Breast epithelium (tissue), 4 donors: Measurements from ENCODE around the gene RAPGEF4. TPM values are rescaled to one million over a fixed set of nuclear protein-coding genes. Genes with fewer than 3 reads are reported as not detected.
"Not testable (repeated sequence)": the region's sequence is repeated elsewhere in the genome, so short reads cannot be mapped to it uniquely, and the experiment has no call there.

ENCODE experiments used
- DNase-seq, 2 donors: peaks; one replicate each; pipeline ENCODE4 v3.0.0-alpha.2; 2019; ENCODE audit warnings: low spot score in 2 of 2
- H3K27ac ChIP-seq, 2 donors: fragments of 200-600 bp; sonication (generic) in 1 of 2; one replicate each; pipeline ENCODE4 v1.5.1; 2016 to 2019; ENCODE audit warnings: mild to moderate bottlenecking in 1 of 2
- H3K27me3 ChIP-seq, 2 donors: fragments of 200-600 bp; sonication (generic) in 1 of 2; one replicate each; pipeline versions ENCODE4 v1.5.1 to v1.6.0; 2017 to 2019; ENCODE audit warnings: control low read depth in 1 of 2, mild to moderate bottlenecking in 1 of 2
- H3K36me3 ChIP-seq: fragments of 200-600 bp; one replicate; pipeline ENCODE4 v1.5.1; 2019
- H3K4me1 ChIP-seq, 2 donors: fragments of 200-600 bp; sonication (generic); one replicate each; pipeline ENCODE4 v1.5.1; 2016 to 2019; ENCODE audit warnings: control low read depth in 1 of 2
- H3K4me3 ChIP-seq, 3 donors: fragments of 200-600 bp; sonication (generic); 1 replicate in 2 of 3; 2 replicates in 1 of 3; pipeline ENCODE4 v1.5.1; 2016 to 2019; ENCODE audit warnings: mild to moderate bottlenecking in 3 of 3, moderate library complexity in 2 of 3
- H3K9me3 ChIP-seq, 2 donors: fragments of 200-600 bp; sonication (generic) in 1 of 2; one replicate each; pipeline ENCODE4 v1.5.1; 2016 to 2019; ENCODE audit warnings: control low read depth in 1 of 2
- CTCF ChIP-seq, 3 donors: fragments of 450-650 bp; IDR thresholded peaks; one replicate each; pipeline ENCODE4 v1.5.1; 2016 to 2017; ENCODE audit warnings: antibody characterized with exemption in 3 of 3, mild to moderate bottlenecking in 3 of 3, moderate library complexity in 3 of 3
- POLR2A ChIP-seq: fragments of 450-650 bp; IDR thresholded peaks from one replicate; pipeline ENCODE4 v1.6.1; 2016; ENCODE audit warnings: antibody characterized with exemption, mild to moderate bottlenecking, moderate library complexity
- POLR2AphosphoS5 ChIP-seq, 3 donors: sonication (generic); formaldehyde crosslinking; IDR thresholded peaks; one replicate each; pipeline ENCODE4 v1.6.1; 2017; ENCODE audit warnings: antibody characterized with exemption in 3 of 3
- intact Hi-C: fragments of 100-400 bp; cut with DNase I; formaldehyde crosslinking; loops from one replicate; pipeline ENCODE4 v1.15.1; 2023; ENCODE audit warnings: low total_unique reads
- total RNA-seq, 3 donors: library from RNA; depleted of rRNA; stranded (reverse); fragments of >200 nt; gene quantifications; one replicate each; pipeline ENCODE4 v1.1.0, GENCODE V29; 2016

The RAPGEF4 gene
- total RNA-seq, 3 donors from 2014 or later = 7.7 to 12.8 (median 11.6) TPM

- Histone ChIP-seq H3K36me3 (no peaks in the 10 kb centered on the region), H3K4me1 (peaks cover 0 to 4% of the 10 kb centered on the region in 2 donors), H3K27me3 (no peaks in the 10 kb centered on the region), H3K27ac (peak overlapping the region; percentile 4 to 50), H3K4me3 (no peak overlapping the region), H3K9me3 (no peaks in the 10 kb centered on the region)
- no peak for DNase-seq
- TF ChIP-seq POLR2AphosphoS5 (IDR thresholded peaks at IDR 0.05) (no peak), CTCF (IDR thresholded peaks at IDR 0.05) (no peak), POLR2A (no peak)
- intact Hi-C loops = no loop called here
Measured at GRCh38 chr2:173090276-173090877, 354.7 kb downstream of the RAPGEF4 start.

- intact Hi-C loops = no loop called here
- Histone ChIP-seq H3K9me3 (no peaks in the 10 kb centered on the region), H3K4me3 (no peak overlapping the region), H3K27ac (peak overlapping the region; percentile 35 to 50), H3K27me3 (no peaks in the 10 kb centered on the region), H3K36me3 (no peaks in the 10 kb centered on the region), H3K4me1 (peaks cover 0 to 4% of the 10 kb centered on the region in 2 donors)
- no peak for TF ChIP-seq POLR2AphosphoS5 (IDR thresholded peaks at IDR 0.05)
- TF ChIP-seq CTCF (IDR thresholded peaks at IDR 0.05) = no peak
- TF ChIP-seq POLR2A = no peak
- DNase-seq = no peak
Measured at GRCh38 chr2:173090973-173091660, 355.5 kb downstream of the RAPGEF4 start.

- no peaks in the 10 kb centered on the region for H3K36me3 ChIP-seq
- no peak overlapping the region for H3K4me3 ChIP-seq
- peak overlapping the region; percentile 35 to 50 for H3K27ac ChIP-seq
- intact Hi-C loops = no loop called here
- H3K27me3 ChIP-seq = no peaks in the 10 kb centered on the region
- peaks cover 0 to 4% of the 10 kb centered on the region in 2 donors for H3K4me1 ChIP-seq
- DNase-seq = no peak
- H3K9me3 ChIP-seq = no peaks in the 10 kb centered on the region
- no peak for TF ChIP-seq POLR2AphosphoS5 (IDR thresholded peaks at IDR 0.05)
- no peak for TF ChIP-seq CTCF (IDR thresholded peaks at IDR 0.05)
- TF ChIP-seq POLR2A = no peak
Measured at GRCh38 chr2:173091910-173092309, 356.3 kb downstream of the RAPGEF4 start.

GRCh38 chr2:173092844-173093402 lies 357.3 kb downstream of the RAPGEF4 start:
- Histone ChIP-seq H3K4me3 (no peak overlapping the region), H3K27ac (no peak overlapping the region), H3K27me3 (no peaks in the 10 kb centered on the region), H3K9me3 (no peaks in the 10 kb centered on the region), H3K36me3 (no peaks in the 10 kb centered on the region), H3K4me1 (peaks cover 0 to 4% of the 10 kb centered on the region in 2 donors)
- DNase-seq = no peak
- intact Hi-C loops = no loop called here
- TF ChIP-seq POLR2AphosphoS5 (IDR thresholded peaks at IDR 0.05) (no peak), CTCF (IDR thresholded peaks at IDR 0.05) (no peak), POLR2A (no peak)

GRCh38 chr2:173093617-173094016 lies 358.0 kb downstream of the RAPGEF4 start:
- H3K27me3 ChIP-seq, H3K9me3 ChIP-seq, DNase-seq, intact Hi-C loops, H3K4me3 ChIP-seq, H3K4me1 ChIP-seq, H3K27ac ChIP-seq, H3K36me3 ChIP-seq: not testable (repeated sequence)
